NCI-H69 (cell line): ENCODE results near the gene CIBAR2.
"Not testable (repeated sequence)": the region's sequence is repeated elsewhere in the genome, so short reads cannot be mapped to it uniquely, and the experiment has no call there.

Source experiments
- DNase-seq: peaks from one replicate; lab custom pipeline; 2025; lab: John Stamatoyannopoulos, UW

The CIBAR2 gene

DNA sequence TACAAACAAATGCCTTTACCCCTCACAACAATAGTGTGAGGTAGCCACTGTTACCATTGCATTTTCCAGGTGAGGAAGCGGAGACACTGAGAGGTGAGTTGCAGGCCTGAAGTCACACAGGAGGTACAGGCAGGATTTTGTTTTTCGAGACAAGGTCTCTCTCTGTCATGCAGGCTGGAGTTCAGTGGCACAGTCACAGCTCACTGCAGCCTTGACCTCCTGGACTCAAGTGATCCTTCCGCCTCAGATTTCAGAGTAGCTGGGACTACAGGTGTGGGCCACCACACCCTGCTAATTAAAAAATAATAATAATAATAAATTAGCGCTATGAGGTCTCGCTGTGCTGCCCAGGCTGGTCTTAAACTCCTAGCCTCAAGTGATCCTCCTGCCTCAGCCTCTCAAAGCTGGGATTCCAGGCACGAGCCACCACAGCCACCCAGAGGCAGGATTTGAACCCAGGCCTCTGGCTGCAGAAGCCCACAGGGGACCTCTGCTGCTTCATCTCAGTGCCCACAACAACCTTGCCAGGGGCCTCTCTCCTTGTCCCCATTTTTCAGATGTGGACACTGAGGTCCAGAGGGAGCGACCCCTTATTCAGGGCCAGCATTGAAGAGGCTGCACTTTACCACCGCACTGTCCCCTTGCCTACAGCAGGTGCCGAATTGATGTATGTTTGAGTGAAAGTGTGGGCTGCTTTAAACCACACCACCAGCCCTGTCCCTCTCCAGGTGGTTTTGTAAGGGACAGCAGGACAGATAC is 16.0 kb upstream of the CIBAR2 start:
- DNase-seq = no peak

DNA sequence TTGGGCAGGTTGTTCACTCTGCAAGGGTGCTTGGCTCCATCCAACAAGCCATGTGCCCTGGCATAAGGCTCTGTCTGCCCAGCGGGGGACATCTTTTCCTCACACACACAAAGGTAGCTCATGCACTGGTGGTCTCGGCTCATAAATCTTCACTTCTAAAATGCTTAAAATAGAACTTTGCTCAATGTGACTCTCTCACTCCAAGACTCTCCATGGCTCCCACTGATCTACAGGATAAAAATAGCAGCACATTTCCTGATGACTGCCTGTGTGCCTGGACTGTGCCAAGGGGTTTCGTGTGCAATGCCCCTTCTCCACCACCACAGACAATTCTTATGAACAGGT is 15.1 kb upstream of the CIBAR2 start:
- DNase-seq = no peak

DNA sequence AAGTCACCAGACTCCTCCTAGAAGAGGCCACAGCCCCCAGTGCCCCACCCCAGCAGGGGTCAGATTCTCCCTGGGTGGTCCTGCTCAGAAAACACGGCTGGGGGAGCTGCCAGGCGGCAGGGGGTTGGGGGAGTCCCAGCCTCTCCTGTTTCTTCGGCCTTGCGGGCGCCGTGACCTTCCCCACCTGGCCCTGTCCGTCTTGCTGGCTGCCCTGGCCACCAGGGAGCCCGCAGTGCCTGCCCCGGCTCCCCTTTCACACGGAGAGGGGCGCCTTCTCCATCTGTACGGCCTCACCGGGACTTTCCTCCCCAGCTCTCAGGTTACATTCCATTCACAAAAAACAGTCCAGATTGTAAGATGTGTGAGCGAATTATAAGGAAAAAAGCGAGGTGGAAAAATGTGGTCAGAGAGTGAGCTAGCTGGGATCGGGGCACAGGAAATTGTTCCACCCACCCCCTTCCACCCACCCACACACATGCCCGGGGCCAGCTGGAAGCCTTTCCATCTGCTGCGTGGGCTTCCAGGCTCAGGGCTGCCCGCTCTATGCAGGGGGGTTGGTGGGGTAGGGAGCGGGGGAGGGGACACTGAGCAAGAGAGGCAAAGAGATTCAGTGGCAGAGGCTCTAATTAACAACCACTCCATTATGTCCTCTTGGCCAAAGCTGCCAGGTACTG is 14.6 kb upstream of the CIBAR2 start:
- DNase-seq = peak; percentile 87

DNA sequence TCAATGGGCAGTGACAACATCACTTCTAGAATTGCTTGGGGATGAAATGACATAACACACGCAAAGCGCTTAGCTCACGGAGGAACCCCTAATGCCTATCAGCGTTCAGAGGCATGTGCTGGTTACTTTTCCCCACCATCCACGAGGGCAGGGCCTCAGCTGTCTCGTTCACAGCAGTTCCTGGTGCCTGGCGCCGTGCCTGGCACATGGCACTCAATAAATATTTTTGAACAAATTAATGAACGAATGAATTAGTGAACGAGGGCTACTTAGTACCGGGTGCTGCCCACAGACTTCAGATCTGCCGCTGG is 14.1 kb upstream of the CIBAR2 start:
- peak; percentile 51 for DNase-seq

DNA sequence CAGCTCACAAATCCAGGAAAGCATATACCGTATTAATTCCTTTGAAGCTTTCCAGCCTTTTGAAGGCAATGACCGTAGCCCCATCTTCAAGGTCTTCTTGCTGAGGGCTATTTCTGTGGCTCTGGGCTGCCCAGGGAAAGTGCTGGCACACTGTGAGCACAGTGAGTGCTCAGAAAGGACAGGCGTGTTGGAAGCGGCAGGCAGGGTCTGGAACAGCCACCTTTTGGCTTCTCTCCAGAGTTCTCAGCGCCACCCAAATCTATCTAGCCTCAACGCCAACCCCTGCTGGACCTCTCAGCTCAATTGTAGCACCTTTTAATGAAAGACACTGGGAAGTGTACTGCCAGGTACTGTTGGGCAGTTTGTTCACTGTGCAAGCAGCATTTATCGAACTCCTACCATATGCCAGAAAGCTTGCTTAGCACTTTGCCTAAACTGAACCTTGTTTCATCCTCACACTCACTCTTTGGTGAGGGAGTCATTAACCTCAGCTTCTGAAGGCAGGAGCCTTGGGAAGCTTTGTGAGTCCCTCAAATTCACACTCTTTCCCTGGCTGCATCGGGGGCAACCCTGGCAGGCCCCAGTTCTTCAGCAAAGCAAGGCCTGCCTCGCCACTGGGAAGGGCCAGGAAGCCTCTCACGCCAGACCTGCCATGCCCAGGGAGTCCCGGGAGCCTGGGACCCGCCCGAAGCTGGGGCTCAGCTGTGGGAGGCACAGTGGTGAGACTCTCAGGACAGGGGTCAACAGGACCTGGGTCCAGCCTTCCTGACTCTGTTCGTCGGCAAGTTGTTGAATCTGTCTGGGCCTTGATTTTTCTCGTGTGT is 13.5 kb upstream of the CIBAR2 start:
- DNase-seq = peak; percentile 68

DNA sequence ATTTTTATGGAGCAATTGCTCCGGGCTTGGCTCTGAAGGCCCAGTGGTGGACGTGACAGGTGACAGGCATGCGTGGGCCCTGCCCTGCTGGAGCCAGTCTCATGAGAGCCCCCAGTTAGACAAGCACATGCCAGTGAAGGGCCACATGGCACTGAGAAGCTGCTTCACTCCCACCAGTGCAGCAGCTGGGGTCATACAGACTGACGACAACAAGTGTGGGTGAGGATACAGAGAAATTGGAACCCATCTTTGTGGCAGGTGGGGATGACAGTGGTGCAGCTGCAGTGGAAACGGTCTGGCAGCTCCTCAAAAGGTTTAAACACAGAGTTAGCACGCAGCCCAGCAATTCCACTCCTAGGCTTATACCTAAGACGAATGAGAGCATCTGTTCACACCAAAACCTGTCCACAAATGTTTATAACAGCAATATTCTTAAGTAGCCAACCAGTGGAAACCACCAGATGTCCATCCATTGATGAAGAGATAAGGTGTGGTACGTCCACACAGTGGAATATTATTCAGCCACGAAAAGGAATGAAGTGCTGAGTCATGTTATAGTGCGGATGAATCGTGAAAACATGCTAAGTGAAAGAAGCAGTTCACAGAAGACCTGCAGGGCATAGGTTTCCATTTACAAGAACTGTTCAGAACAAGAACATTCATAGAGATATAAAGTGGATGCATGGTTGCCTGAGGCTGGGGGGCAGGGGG is 12.5 kb upstream of the CIBAR2 start:
- DNase-seq = no peak

DNA sequence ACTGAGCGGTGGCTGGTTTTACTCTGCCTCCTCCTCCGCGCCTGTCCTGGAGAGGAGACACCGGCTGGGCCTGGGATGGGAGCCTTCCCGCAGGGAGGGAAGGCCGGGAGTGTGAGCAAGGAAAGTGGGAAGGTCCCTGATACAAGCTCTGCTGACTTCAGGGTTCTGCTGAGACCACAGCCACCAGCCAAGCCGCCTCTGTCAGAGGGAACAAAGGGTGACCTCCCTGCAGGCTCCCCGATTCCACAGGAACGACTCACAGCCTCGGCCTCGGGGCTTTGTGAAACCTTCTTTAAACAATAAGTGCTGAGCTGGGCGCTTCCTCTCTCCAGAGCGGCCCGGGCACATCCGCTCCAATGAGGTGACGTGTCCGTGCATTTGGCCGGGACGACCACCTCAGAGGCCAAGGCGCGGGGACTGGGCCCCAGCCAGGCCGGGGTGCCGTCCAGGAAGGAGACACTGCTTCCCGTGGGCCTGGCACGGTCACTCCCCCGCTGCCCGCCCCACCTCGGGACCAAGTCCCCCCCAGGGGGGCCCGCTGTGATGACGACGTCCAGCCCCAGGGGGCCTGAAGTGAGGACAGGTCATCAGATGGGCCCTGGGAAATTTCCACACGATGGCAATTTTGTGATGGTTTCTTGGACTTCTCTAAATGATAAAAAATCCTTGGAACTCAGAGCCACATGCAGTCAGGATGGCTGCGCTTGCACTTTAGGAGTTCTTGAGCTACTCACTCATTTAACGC is 11.8 kb upstream of the CIBAR2 start:
- no peak for DNase-seq

DNA sequence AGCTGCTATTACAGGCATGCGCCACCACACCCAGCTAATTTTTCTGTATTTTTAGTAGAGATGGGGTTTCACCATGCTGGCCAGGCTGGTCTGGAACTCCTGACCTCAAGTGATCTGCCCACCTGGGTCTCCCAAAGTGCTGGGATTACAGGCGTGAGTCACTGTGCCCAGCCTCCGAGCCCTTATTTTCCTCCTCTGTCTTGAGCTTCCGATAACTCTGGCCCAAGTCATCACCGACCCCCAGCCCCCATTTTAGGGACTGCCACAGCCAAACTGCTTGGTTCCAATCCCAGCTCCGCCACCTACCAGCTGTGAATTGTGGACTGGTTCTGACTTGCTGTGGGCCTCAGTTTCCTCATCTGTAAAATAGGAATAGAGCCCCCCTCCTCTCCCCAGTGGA is 11.2 kb upstream of the CIBAR2 start:
- not testable (repeated sequence) for DNase-seq

DNA sequence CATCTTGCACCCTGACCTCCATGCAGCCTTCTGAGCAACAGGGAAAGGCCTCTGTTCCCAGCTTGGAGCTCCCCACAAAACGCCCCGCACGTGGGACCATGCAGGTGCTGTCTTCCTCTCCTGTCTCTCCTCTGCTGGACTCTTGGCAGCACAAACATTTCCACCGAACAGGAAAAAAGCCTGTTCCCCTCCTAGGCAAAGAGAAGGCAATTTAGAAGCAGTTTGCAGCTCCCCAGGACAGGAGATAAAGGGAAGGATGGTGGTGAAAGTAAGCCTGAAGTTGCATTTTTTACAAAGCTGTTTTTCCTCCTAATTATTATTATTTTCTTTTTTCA is 7.7 kb upstream of the CIBAR2 start:
- no peak for DNase-seq

DNA sequence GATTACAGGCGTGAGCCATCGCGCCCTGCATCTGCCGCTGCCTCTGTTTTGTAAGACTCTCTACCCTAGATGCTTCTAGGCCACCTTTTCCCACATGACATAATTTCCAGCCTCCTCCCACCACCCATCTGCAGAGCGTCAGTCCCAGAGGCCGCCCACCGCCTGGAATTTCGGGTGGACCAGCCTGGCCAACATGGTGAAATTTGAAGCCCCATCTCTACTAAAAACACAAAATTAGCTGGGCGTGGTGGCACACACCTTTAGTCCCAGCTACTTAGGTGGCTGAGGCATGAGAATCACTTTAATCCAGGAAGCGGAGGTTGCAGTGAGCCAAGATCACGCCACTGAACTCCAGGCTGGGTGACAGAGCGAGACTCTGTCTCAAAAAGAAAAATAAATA is 5.1 kb upstream of the CIBAR2 start:
- no peak for DNase-seq

DNA sequence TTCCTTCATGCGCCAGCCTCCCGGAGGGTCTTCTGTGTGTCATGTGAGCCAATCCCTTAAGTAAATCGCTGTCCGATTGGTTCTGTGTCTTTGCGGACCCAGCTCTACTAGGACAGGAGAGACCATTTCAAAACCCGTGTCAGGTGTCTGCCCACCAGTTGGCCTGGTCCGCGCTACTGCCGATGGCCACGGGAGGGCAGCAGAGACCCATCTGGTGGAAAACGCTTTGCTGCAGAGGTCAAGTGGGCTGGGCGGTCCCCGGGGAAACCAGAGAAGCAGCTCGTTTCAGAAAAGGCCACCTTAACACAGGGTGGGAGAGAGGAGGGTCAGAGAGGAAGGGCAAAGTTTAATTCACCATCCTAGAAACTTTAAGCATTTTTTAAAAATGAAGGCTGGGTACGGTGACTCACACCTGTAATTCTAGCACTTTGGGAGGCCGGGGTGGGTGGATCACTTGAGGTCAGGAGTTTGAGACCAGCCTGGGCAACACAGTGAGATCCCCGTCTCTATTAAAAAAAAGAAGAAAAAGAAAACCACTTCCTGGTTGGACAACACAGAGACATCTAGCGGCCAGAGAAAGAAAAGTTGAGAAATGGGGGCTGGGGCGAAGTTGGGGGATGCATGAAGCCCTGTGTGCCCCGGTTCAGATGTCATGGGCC is 2.8 kb upstream of the CIBAR2 start:
- DNase-seq = peak; percentile 79

DNA sequence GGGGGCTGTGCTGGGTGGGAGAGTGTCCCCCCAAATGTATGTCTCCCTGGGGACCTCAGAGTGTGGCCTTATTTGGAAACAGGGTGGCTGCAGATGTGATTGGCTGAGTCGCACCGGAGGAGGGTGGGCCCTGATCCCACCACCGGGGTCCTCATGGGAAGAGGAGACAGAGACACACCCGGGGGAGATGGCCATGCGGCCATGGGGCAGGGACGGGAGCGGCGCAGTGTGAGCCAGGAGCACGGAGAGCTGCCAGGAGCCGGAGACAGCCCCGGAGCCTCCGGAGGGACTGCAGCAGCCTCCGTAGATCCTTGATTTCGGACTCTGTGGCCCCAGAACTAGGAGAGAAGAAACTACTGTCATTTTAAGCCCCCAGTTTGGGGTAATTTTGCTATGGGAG is 1.6 kb upstream of the CIBAR2 start:
- no peak for DNase-seq

DNA sequence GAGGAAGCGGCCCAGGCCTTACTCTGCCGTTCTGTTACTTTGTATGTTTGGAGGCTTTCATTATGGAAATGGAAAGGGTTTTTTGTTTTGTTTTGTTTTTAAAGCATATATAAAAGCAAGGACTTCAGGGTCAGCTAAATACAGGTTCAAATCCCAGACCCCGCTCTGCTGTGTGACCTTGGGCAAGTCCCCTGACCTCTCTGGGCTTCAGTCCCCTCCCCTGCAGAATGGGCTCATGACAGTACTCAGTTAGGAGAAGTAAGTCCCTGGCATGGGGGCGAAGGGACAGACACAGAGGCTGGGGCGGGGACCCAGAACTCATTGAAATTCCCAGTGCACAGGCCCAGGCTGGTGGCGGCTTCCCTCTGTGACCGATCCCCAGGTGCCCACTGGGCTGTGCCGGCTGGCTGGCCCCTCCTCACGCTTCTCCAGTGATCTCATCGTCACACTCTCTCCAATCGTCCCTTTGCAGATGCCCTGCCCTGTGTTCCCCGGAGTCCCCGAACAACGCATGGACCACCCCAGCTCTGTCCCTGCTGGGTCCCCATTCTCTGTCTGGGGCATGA is 979 bp upstream of the CIBAR2 start:
- no peak for DNase-seq

DNA sequence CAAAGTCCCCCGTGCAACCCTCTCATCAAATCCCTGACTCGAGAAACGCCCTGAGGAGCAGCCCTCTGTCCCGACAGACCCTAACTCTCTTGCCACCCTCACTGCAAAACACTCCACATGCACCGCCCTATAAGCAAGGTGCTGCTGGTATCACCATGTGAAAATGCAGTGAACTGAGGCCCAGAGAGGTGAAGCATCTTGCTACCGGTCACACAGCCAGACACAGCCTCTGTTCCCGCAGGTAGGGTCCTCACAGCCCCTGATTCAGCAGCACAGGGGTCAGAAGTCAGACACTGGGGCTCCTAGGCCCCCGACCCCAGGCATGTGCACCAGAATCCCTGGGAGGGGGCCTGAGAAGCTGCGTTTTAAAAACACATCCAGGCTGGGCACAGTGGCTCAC is 1.1 kb downstream of the CIBAR2 start:
- no peak for DNase-seq

DNA sequence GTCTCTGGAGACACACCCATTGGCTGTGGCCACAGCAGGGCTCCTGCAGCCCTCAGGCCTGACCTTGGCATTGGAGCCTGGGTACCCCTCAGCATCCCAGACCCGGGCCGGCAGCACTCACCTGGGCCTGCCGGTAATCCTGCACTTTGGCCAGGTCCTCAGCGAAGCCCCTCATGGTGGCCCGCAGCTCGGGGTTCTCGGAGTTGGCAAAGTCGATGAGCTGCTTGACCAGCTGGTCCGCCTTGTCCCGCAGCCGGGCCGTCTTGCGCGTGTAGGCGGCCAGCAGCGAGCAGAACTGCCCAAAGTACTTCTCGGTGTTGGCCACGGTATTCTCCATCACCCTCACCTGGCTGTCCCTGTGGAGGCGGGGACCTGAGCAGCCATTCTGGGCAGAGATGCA is 2.2 kb downstream of the CIBAR2 start:
- DNase-seq = no peak

DNA sequence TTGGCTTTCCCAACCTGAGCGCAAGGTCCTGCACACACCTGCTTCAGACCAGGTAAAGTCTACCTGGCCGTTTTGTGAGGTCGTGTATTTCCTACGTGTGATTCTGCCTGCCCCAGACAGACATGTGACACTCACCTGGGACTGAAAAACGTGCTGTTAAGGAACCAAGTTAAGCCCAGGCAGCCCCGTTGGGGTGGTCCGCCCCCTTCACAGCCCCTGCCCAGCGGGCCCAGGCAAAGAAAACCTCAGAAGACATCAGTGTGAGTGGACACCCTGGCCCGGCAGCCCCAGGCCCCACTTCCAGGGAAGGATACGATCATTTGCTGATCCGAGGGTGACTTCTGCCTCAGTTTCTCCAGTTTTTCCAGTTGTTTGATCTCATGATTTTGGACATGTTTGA is 4.7 kb downstream of the CIBAR2 start:
- DNase-seq = no peak

DNA sequence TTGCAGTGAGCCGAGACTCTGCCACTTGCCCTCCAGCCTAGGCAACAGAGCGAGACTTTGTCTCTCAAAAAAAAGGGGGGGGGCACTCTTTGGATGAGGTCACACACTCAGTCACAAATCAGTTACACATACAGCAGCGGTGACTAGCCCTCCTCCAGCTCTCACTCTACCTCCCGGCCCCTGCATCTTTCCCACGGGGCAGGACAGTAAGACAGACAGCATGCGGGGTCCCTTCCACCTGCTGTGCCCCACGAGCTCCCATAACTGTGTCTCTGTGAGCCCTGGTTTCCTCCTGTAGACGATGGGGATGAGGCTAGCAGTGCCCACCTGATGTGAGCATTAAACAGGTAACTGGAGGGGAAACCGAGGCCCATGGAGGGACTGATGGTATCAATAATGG is 5.2 kb downstream of the CIBAR2 start:
- DNase-seq = no peak

DNA sequence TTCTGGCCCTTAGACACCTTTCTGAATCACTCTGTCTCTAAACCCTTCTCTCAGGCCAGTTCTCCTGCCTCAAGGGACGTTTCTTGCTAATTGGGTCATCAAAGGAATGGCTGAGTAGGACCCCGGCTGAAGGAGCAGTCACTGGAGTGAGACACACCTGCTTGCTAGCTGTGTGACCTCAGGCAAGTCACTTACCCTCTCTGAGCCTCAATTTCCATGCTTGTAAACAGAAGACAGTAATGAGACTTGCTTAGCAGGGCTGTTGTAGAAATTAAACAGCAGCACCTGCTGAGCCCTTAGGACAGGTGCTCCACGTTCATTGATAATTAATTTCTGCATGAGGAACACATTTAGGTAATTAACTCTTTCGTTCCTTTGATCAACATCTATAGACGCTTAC is 6.8 kb downstream of the CIBAR2 start:
- DNase-seq = no peak

DNA sequence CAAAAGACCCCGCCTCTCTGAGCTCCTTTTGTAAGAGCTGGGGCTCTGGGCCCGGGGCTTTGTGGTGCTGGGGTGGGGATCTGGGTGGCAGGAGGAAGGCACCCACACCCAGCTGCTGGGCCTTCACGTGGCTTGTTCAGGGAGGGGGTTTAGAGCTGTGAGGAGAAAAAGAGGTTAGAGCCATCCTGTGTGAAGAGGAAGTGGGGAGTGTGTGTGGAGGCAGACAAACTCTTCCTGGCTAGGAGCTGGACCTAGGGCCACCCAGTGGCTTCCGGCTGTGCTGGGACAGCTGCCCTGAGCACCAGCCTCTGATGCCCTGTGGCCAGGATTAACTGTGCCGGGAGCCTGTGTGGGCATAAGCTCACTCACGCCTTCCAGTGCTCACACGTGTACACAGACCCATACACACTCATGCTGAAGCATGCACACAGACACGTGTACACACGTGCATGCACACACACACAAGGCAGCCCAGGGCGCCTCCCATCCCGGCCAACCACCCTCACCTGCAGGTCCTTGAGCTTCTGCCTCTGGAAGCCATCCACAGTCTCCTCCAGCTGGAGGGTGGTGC is 7.4 kb downstream of the CIBAR2 start:
- no peak for DNase-seq

DNA sequence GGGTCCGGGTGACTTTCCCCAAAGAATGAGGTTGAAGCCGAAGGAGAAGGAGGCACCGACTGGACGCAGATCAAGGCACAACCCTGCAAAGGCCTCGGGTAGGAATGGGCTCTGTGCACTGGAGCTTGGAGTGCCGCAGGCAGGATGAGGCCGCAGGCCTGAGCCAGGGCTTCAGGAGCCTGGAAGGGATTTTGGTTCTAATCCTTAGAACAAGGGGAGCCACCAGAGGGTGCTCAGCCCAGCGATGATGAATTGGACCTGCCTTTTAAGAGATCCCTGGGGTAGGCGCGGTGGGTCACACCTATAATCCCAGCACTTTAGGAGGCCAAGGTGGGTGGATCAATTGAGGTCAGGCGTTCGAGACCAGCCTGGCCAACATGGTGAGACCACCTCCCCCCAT is 8.1 kb downstream of the CIBAR2 start:
- DNase-seq = no peak
